ENCODE results near the gene DLL4.

The DLL4 gene
- total RNA-seq: 0 to 2.4 (median 0.34) reads per million in 4 donors

GRCh38 chr15:40928821-40929659, at the start of gene DLL4:
DLL4 (plus strand) TSS chr15:40929340; CDS start chr15:40929669, 329 bp downstream.
- peak in 1 of 5 donors; percentile 46 for DNase-seq

GRCh38 chr15:40879609-40880008, 49.5 kb upstream of the DLL4 start:
- DNase-seq: no peak

GRCh38 chr15:40881351-40881750, 47.8 kb upstream of the DLL4 start:
- no peak for DNase-seq

GRCh38 chr15:40886586-40886985, 42.6 kb upstream of the DLL4 start:
- no peak for DNase-seq

- no peak for DNase-seq
Measured at GRCh38 chr15:40889112-40889511, 40.0 kb upstream of the DLL4 start.

- no peak for DNase-seq
Measured at GRCh38 chr15:40891138-40891537, 38.0 kb upstream of the DLL4 start.

GRCh38 chr15:40891810-40892446, 37.2 kb upstream of the DLL4 start:
- DNase-seq: no peak

GRCh38 chr15:40892447-40893012, 36.6 kb upstream of the DLL4 start:
- no peak for DNase-seq

GRCh38 chr15:40893019-40893670, 36.0 kb upstream of the DLL4 start:
- no peak for DNase-seq

GRCh38 chr15:40893733-40894680, 35.1 kb upstream of the DLL4 start, which contains the start of gene VPS18:
VPS18 (plus strand) TSS chr15:40894450; CDS start chr15:40894769, 319 bp downstream.
- peak; percentile 97 to 98 (median 98) for DNase-seq

- peak in 4 of 5 donors; percentile 42 to 64 (median 52) for DNase-seq
Measured at GRCh38 chr15:40894681-40895448, 34.3 kb upstream of the DLL4 start.

- DNase-seq: no peak
Measured at GRCh38 chr15:40899536-40900207, 29.5 kb upstream of the DLL4 start.

GRCh38 chr15:40900256-40901052, 28.7 kb upstream of the DLL4 start:
- no peak for DNase-seq

GRCh38 chr15:40901053-40901443, 28.1 kb upstream of the DLL4 start:
- no peak for DNase-seq

- DNase-seq: peak in 1 of 5 donors; percentile 31
Measured at GRCh38 chr15:40902605-40903561, 26.3 kb upstream of the DLL4 start.

- DNase-seq: no peak
Measured at GRCh38 chr15:40904552-40905201, 24.5 kb upstream of the DLL4 start.

- DNase-seq: peak; percentile 50 to 72 (median 66)
Measured at GRCh38 chr15:40906091-40906990, 22.8 kb upstream of the DLL4 start.

All from T-helper 1 cell (primary cell).